HepG2 (cell line): ENCODE data around the gene NPB. TPM values are rescaled to one million over a fixed set of nuclear protein-coding genes. Genes with fewer than 3 reads are reported as not detected.
A peak's percentile ranks its signal among the peaks of the same experiment; 100 is the strongest.

Experiments
- ATAD3A ChIP-seq: sonication (generic); formaldehyde crosslinking; IDR thresholded peaks from 2 replicates; pipeline ENCODE4 v1.4.0; 2020; ENCODE audit warnings: missing genetic modification reagents
- ATF4 ChIP-seq, 2 experiments: fragments of 450-650 bp in 1 of 2; sonication (generic) in 1 of 2; formaldehyde crosslinking; IDR thresholded peaks; 2 replicates each; pipeline versions ENCODE4 v1.5.0 to v1.8.0; 2020 to 2022; ENCODE audit warnings: mild to moderate bottlenecking in 1 of 2, missing genetic modification reagents in 1 of 2
- FOXP1 ChIP-seq, 2 experiments: fragments of 450-650 bp in 1 of 2; IDR thresholded peaks; 2 replicates each; pipeline ENCODE4 v1.6.1; 2017 to 2018; ENCODE audit warnings: antibody characterized with exemption in 1 of 2
- HIVEP1 ChIP-seq: sonication (generic); formaldehyde crosslinking; IDR thresholded peaks from 2 replicates; pipeline ENCODE4 v1.4.0; 2020; ENCODE audit warnings: mild to moderate bottlenecking, missing genetic modification reagents
- SP4 ChIP-seq: sonication (generic); formaldehyde crosslinking; IDR thresholded peaks from 2 replicates; pipeline ENCODE4 v1.8.1; 2023; ENCODE audit warnings: mild to moderate bottlenecking, missing genetic modification reagents
- ZNF318 ChIP-seq: sonication (generic); formaldehyde crosslinking; IDR thresholded peaks from 2 replicates; pipeline ENCODE4 v1.4.0; 2020; ENCODE audit warnings: mild to moderate bottlenecking, missing genetic modification reagents
- ZNF503 ChIP-seq: sonication (generic); formaldehyde crosslinking; IDR thresholded peaks from 2 replicates; pipeline ENCODE4 v1.4.0; 2020; ENCODE audit warnings: missing genetic modification reagents
- ZNF512 ChIP-seq: sonication (generic); formaldehyde crosslinking; IDR thresholded peaks from 2 replicates; pipeline ENCODE4 v1.4.0; 2020; ENCODE audit warnings: mild to moderate bottlenecking, missing genetic modification reagents
- ZNF784 ChIP-seq: sonication (generic); formaldehyde crosslinking; IDR thresholded peaks from 2 replicates; pipeline ENCODE4 v1.5.1; 2020; ENCODE audit warnings: missing genetic modification reagents, mild to moderate bottlenecking, borderline replicate concordance
- polyA plus RNA-seq, 8 experiments: library from polyadenylated mRNA; depleted of rRNA in 3 of 8; stranded (reverse) in 7 of 8; unstranded in 1 of 8; fragments of >200 nt; fragmentation: Illumina TruSeq in 4 of 8; extraction: Trizol in 4 of 8; gene quantifications; 2 replicates each; pipeline versions ENCODE4 v1.2.1 to v1.2.3, GENCODE V29; 2011 to 2016; ENCODE audit warnings: low read depth in 4 of 8, missing spikeins in 1 of 8, mixed read lengths in 1 of 8; ENCODE audit not compliant: insufficient read depth in 1 of 8
- total RNA-seq, 5 experiments: library from RNA; depleted of rRNA; stranded (reverse); fragments of >200 nt; fragmentation: Illumina TruSeq; extraction: Trizol; gene quantifications; 2 replicates each; pipeline ENCODE4 v1.2.3, GENCODE V29; 2016; ENCODE audit warnings: low read depth in 1 of 5
- TF ChIP-seq, protein P1 (sequence below): IDR thresholded peaks from 2 replicates; pipeline ENCODE4 v1.6.1; 2016; ENCODE audit warnings: mild to moderate bottlenecking
- TF ChIP-seq, protein P2 (sequence below): sonication (generic); formaldehyde crosslinking; IDR thresholded peaks from 2 replicates; pipeline ENCODE4 v1.4.0; 2020; ENCODE audit warnings: low read depth, mild to moderate bottlenecking, missing genetic modification reagents

The NPB gene
- total and polyA plus RNA-seq, 2 of the 13 experiments (the other 11 are each of a cell fraction or from before 2014, with no cell fraction given) = 0.11 to 0.93 TPM

DNA sequence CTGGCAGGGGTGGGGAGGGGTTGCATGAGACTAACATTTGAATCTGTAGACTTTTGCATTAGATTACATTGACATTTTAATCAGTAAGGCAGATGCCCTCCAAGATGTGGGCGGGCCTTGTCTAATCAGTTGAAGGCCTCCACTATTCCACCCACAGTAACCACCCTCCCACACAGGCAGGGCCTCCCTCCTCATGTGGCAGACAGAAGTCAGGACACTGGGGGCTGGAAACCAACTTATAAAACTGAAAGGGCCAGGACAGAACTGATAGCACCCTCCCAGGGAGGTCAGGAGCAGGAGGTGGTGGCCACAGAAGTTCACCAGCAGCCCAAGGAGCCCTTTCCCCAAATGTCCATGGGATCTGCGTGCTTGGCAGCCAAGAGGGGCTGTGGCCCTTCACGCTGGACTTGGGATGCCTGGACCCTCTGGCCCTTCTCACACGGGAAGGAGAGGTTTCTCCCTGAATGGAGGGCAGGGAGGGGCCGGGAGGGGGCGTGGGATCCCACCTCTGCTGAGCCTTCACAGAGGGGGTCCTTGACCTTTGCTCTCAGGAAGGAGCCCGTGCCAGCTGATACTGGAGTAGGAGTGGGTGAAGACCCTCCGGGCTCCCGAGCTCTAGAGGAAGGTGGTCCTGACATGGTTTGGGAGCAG lies 30.4 kb downstream of the NPB start (continued):
- TF ChIP-seq ZNF503 = no peak
- TF ChIP-seq, protein P1, sequence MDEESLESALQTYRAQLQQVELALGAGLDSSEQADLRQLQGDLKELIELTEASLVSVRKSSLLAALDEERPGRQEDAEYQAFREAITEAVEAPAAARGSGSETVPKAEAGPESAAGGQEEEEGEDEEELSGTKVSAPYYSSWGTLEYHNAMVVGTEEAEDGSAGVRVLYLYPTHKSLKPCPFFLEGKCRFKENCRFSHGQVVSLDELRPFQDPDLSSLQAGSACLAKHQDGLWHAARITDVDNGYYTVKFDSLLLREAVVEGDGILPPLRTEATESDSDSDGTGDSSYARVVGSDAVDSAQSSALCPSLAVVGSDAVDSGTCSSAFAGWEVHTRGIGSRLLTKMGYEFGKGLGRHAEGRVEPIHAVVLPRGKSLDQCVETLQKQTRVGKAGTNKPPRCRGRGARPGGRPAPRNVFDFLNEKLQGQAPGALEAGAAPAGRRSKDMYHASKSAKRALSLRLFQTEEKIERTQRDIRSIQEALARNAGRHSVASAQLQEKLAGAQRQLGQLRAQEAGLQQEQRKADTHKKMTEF (CRISPR knock-in tag) = peak; percentile 28; the same call in 1 of the 2 replicates
- no peak for TF ChIP-seq FOXP1 (IDR thresholded peaks at IDR 0.05)
- no peak for TF ChIP-seq FOXP1 (CRISPR knock-in tag; IDR thresholded peaks at IDR 0.05)
- TF ChIP-seq ZNF512 (CRISPR knock-in tag) = no peak
- TF ChIP-seq, protein P2, sequence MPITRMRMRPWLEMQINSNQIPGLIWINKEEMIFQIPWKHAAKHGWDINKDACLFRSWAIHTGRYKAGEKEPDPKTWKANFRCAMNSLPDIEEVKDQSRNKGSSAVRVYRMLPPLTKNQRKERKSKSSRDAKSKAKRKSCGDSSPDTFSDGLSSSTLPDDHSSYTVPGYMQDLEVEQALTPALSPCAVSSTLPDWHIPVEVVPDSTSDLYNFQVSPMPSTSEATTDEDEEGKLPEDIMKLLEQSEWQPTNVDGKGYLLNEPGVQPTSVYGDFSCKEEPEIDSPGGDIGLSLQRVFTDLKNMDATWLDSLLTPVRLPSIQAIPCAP (CRISPR knock-in tag) = no peak
- no peak for TF ChIP-seq ZNF784 (CRISPR knock-in tag)
- TF ChIP-seq SP4 (CRISPR knock-in tag) = peak; percentile 28; the same call in 1 of the 2 replicates
- no peak for TF ChIP-seq ATF4 (CRISPR knock-in tag; IDR thresholded peaks at IDR 0.05)
- TF ChIP-seq ATAD3A (CRISPR knock-in tag) = no peak
- TF ChIP-seq ZNF318 (CRISPR knock-in tag) = no peak
- TF ChIP-seq HIVEP1 (CRISPR knock-in tag) = 0 out of 2 replicates have a peak, but pooled peaks have one; percentile 13
